GM18508 (cell line): ENCODE measurements around the gene NEUROG1.
"Not testable (repeated sequence)": the region's sequence is repeated elsewhere in the genome, so short reads cannot be mapped to it uniquely, and the experiment has no call there.

Experiments
- ATAC-seq: cut with Tn5 transposase; IDR thresholded peaks from one replicate; pipeline ENCODE4 v1.9.1; 2021; ENCODE audit warnings: moderate number of reproducible peaks; ENCODE audit not compliant: insufficient read depth, unreplicated experiment

The NEUROG1 gene

DNA sequence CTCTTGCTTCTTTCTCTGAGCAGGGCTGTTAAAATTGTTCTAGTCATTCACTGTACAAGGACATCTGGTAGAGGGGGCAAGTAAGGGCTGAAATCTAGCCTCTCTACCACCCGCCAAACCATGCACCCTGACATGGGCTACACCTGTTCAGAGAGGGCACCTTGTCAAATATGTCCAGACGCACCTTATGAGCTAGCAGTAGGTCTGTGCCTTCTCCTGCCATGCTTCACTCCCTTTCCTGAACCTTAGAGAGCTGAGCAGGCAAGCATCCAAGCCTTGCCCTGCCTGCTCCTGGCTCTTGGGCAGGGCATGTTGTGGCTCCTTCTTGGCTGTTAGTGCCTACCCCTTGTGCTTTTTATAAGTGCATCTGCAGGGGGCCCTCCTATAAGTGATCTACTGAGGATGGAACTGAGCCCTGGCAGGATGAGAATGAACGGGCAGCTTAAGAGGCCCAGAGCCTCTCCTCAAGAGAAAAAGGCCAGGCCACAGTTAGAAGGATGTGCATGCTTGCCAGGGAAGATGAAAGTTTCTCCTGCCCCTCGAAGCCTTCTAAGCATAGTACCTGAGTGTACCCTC is 3.8 kb upstream of the NEUROG1 start:
- no peak for ATAC-seq

DNA sequence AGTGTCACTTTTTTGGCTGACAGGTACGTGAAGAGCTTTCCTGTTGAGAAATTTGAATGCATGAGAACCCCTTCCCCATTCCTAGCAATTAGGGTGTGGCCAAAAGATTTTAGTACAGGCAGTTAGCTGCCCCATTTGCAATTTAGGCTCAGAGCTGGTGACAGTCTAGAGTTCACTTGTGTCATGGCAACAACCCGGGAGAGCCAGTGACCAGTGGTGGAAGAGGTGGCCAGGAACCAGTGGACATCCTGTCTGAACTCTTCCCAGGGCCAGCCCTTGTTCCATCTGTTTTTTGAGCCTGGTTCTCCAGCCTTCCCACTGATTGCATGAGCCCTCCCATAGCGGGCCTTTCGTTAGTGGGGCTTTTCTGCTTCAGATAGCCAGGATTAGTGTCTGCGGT is 2.5 kb upstream of the NEUROG1 start:
- ATAC-seq: no peak

DNA sequence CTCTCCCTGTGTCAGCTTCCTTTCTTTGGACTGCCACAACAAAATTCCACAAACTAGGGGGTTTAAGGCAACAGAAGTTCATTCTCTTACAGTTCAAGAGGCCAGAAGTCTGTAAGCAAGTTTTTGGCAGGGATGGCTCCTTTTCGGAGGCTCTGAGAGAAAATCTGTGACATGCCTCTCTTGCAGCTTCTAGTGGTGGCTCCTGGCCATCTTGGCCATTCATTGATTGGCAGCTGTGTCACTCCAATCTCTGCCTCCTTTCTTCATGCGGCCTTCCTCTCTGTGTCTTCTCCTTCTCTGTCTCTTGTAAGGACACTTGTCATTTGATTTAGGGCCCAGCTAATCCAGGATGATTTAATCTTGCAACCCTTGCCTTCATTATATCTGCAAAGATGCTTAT is 2.0 kb upstream of the NEUROG1 start:
- ATAC-seq: no peak

DNA sequence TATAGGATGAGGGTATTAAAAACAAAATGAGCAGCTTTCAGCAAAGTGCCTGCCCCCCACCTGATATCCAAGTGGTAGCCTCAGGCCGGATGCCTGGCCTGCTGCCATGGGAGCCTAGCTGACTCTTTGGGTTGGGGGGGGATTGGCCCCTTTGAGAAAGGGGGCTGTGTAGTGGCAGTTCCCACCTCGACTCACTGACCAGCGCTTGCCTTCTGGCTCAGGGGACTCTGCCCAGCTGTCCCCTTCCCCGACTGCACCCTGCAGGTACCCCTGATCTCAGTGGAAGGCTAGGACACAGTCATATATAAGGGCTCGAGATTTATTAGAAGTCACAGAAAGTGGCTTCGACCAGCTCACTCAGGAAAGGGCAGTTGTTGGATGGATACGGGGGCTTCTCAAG is 1.5 kb upstream of the NEUROG1 start:
- ATAC-seq: no peak

DNA sequence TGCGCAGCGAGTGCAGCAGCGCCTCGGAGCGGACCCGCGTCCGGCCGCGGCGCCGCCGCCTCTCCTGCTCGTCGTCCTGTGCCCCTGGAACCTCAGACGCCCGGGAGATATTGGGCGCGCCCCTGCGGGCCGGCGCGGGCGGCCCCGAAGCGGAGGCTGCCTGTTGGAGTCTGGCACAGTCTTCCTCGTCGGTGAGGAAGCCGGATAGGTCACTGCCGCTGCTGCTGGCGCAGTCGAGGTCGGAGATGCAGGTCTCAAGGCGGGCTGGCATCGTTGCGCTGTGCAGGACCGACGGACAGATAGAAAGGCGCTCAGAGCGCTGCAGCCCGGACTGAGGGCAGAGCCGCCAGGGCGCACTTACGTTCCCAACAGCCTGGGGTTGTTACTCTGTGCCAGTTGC is 344 bp downstream of the NEUROG1 start:
- no peak for ATAC-seq

DNA sequence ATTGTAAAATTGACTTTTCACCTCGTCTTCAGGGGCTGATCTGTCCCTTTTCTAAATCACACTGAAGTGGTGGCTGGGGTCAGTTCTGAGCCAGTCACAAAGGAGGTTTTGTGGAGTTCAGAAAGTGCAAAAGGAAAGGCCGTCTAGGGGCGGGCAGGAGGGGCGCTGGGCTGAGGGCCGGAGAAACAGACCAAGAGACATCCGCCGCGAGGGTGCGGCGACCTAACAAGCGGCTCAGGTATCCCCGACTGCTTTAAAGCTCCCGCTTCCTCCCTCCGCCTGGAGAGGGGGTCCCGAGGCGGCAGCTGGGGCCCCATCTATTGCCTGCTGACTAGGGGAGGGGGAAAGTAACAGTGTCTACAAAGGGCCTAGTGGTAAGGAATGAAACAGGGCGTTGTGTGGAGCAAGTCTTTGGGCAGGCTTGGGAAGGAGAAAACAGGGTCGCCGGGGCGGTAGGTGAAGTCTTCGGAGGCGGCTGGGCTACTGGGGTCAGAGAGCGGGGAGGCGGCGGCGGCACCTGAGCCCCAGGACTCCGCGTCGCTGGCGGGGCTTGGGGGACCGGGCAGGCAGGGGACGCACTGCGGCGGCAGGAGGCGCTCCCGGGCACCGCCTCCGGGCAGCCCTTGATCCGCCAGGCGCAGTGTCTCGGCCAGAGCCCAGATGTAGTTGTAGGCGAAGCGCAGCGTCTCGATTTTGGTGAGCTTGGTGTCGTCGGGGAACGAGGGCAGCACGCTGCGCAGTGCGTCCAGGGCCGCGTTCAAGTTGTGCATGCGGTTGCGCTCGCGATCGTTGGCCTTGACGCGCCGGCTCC is 950 bp downstream of the NEUROG1 start:
- ATAC-seq: no peak

DNA sequence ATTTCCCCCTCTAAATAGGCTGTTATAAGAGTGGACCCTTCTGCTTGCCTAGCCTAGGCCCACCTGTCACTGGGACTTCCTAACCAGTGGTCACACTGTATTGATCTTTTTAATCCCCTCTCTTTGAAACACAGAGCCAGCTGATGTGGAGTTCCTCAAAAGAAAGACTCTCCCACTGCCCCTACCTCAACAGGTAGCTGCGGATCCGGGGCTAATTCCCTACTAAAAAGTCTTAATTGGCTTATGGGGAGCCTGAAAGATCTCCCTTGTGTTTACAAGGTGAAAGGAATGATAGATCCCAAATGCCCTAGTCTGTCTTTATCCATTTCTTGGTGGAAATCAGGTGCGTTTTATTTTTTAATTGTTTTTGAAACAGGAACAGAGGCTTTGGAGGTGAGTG is 2.0 kb downstream of the NEUROG1 start:
- no peak for ATAC-seq

DNA sequence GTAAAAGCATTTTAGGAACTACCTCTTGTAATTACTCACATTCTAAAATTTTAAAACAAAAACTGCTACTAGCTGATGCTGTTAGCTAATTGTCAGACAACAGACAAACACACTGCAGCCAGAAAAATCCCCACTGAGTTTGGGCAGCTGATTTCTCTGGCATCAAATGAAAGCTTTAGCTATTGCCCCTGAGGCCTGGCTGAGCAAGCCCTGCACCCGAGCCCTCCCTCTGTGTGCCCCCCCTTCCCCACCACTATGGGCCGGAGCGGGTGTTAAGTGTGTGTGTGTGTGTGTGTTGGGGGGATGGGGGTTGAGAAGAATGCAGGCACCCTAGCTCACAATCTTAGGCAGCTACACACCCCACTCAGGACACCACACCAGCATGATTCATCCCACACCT is 2.4 kb downstream of the NEUROG1 start:
- ATAC-seq: no peak

DNA sequence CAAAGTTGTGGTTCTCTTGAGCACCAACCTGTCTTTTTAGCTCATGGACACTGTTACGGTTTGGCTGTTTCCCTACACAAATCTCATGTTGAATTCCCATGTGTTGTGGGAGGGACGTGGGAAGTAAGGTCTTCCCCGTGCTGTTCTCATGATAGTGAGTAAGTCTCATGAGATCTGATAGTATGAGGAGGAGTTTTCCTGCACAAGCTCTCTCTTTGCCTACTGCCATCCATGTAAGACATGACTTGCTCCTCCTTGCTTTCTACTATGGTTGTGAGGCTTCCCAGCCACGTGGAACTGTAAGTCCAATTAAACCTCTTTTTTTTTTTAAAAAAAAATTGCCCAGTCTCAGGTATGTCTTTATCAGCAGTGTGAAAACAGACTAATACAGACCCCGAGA is 6.2 kb downstream of the NEUROG1 start:
- not testable (repeated sequence) for ATAC-seq

DNA sequence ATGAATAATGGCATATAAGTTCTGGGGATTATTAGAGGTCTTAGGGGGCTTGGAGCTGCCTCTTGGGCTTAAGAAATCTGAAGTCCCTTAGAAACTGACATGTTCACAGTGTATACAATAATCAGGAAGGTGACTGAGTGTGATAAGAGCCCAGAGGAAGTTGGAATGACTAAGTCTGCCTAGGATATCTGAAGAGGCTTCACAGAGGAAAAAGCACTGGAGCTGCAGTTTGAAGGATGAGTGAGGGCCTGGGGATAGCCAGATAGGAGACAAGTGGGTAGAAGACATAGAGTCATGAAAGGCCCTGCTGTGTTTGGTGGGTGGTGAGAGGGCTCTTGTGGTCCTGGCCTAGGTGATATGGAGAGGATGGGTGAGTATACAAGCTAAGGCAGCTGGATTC is 8.8 kb downstream of the NEUROG1 start:
- ATAC-seq: no peak

DNA sequence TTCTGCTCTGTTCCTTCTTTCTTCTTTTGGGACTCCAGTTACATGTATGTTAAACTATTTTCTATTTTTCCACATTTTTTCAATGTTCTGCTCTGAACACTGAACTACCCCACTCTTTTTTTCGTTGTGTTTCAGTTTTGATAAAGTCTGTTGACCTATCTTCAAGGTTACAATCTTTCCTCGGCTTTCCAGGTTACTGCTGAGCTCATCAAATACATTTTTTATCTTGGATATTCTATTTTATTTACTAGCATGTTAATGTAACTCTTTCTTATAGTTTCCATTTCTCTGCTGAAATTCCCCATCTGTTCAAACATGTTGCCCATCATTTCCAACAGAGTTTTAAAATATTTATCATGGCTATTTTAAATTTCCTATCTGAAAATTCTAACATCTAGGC is 13.8 kb downstream of the NEUROG1 start:
- ATAC-seq: no peak

DNA sequence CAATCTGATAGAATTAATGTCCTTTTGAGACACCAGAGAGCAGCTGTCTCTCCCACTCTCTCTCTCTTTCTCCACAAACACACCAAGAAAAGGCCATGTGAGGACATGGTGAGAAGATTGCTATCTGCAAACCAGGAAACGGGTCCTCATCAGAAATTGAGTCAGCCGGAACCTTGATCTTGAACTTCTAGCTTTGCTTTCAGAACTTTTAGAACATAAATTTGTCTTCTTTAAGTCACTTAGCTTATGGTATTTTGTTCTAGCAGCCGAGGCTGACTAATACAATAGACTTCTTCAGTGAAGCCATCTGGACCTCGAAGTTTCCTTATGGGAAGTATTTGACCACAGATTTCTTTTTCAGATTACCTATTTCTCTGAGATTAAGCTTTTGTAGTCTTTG is 18.1 kb downstream of the NEUROG1 start:
- no peak for ATAC-seq

DNA sequence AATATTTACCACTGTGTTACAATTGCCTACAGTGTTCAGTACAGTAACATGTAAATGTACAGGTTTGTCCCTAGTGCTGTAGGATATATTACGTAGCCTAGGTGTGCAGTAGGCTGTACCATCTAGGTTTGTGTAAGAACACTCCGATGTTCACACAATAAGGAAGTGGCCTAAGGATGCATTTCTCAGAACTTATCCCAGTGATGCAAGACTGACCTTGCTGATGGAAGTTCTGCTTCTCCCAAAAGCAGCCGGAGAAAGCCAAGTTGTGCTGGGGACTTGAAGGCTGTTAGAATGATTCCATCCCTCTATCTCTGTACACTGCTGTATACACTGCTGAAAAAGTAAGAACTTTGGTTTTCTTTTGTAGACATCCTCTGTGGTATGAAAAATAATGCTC is 21.6 kb downstream of the NEUROG1 start:
- ATAC-seq: no peak

DNA sequence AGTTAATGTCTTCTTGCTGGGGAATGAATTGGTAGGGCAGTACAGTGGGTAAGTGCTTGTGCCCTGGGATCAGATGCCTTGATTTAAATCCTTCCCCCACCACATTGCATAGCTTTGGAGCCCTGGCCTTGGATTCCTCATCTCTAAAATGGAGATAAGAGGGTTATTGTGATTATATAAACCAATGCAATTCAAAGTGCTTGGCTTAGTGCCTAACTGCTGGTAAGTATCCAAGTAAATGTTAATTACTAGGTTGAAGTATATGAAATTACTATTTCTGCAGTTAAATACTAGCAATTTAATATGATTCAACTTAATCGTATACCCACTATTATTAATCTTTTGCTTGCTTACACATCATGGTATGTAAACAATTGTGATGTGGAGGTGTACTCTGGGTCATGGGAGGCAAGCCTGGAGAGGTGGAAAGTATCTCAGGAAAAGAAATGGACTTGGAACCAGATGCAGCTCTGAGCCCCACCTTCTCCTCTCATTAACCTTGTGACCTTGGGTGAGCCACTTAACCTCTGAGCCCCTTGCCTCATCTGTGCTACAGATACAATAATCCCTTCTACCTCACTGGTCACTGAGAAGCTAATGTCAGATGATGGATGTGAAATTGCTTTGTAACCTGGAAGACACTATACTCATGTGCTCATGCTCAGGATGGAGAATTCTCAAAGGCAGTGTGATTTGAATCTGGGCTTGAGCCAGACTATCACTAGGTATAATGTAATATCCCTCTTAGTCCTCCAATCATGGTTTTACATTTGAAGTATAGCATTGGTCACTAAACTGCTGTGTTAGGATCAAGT is 23.8 kb downstream of the NEUROG1 start:
- ATAC-seq: no peak

DNA sequence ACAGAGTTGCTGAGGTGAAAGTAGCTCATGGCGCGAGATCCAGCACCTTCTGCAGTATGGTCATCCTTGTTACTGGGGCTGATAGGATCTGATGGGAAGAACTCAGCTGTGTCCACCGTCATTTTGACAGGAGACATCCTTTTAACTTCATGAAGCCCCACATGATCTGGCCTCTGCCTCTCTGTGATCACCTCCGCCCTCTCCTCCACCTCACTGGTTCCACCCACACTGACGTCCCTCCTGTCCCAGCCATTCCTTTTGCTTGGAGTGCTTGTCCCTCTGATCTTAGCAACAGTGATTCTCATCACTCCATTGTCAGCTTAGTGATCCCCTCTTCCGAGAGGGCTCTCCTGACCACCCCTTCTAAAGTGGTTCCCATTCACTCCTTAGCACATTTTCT is 25.8 kb downstream of the NEUROG1 start:
- no peak for ATAC-seq

DNA sequence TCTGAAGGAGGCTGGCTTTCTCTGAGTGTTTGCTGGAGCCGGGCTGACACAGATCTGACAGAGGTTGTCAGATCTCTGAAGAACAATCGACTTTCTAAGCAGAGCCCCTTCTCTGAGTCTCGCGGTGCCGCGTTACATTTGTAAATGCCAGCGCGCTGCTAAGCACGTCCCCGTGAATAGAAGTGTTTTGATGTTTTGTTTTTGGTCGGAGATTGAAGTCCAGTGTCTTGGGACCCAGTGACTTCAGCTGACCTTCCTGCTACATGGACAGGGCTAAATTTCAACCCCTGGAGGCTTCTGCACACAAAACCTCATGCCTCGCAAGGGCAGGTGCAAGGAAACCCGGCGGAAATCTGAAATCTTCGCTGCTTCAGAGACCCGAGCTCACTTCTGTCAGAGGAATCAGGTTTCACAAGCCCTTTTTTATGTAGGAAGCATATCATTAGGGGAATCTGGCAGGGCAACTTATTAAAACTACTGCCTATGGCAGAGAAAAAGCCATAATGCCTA is 27.2 kb downstream of the NEUROG1 start:
- no peak for ATAC-seq

DNA sequence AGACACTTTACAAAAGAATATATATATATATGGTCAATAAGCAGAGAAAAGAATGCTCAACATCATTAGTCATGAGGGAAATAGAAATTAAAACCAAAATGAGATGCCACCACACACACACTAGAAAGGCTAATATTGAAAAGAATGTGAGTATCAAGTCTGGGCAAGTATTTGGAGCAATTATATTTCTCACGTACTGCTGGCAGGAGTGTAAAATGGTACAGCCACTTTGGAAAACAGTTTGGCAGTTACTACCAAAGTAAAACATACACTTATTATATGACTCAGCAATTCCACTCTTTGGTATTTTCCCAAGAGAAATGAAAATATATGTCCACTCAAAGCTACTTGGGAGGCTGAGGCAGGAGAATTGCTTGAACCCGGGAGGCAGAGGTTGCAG is 29.8 kb downstream of the NEUROG1 start:
- no peak for ATAC-seq

DNA sequence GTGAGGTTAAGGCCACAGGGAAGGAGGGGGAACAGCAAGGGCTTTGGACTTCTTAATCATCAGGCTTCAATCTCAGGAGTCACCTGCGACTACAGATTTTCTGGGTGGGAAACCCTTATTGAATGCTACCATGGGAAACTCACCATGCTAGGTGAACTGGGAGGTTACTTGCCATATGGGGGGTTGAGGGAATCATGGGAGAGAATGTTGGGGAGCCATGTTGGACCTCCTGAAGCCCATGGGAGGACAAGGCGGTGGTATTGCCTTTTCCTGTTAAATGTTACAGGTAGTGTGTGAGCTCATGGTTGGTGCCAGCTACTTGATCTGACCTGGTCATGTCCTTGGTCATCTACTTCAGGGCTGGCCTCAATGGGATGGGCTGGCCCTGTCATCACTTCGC is 31.4 kb downstream of the NEUROG1 start:
- ATAC-seq: no peak

DNA sequence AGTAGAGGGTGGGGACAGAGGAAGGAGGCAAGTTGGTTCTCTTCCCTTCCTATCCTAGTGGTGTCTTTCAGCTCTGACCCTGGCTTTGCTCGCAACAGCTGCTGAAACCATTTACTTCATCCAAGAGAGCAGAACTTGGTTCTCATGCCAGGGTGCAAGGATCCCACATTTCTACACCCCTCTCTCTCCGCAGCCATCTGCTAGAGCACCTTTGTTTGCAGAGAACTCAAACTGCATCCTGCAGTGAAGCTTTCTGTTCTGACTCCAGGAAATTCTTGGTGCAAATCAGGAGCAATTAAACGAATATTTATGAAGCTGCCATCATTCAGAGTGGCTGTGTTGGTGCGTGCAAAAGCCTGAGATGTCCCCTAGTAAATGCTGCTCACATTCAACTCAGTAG is 31.9 kb downstream of the NEUROG1 start:
- no peak for ATAC-seq

DNA sequence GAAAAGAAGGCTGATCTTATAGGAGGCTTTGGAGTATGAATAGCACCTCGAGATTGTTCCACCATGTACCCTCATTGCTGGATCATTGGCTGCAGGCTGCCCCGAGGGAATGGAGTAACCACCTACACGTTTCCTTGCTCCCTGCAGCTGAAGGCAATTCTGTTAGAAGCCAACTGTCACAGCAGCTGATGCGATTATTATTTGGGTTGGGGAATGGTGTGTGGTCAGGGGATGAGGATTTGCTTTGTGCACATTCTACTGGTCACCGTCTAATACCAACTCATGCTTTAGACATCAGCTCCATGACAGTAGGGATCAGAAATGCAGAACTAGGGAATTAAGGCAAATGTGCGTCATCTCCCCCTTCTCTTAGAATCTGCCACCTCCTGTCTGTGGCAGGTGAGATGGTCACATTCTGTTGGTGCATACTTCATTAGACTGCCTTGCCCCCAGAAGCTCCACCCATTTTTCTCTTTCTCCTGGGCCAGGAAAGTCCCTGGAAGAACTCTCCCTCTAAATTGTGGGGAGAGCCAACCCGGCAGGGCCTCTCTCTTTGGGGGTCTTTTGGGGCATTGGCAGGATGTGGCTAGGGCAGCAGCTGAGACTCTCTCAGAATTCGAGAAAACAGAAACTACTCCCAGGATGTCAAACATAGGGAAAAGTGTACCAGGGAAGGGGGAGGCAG is 32.8 kb downstream of the NEUROG1 start:
- no peak for ATAC-seq

DNA sequence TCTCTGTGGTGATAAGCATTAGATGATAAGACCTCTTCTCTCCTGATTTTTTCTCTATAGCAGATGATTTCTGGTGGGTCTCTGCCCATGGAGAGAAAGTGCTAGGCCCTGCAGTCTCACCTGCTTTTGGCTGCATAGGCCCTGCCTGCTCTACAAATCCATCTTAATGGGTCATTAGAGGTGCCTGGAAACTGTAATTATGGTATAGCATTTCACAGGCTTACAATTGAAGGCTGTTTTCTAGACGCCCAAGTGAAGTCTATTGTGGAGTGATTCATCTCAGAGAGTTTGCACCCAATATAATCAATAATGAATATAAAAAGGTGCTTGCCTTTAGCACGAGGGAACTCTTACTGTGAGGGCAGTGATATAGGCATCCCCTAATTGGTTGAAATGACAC is 33.8 kb downstream of the NEUROG1 start:
- ATAC-seq: no peak
